Amniotic epithelial cell (primary cell): ENCODE measurements around the gene DPP10.

Experiments used
- DNase-seq: peaks from one replicate; pipeline ENCODE4 v3.0.0-alpha.2; 2010; ENCODE audit warnings: low read depth

DPP10 gene

GRCh38 chr2:115738111-115738510 is 1295.7 kb downstream of the DPP10 start:
- no peak for DNase-seq

GRCh38 chr2:115739574-115739973 is 1297.1 kb downstream of the DPP10 start:
- DNase-seq = no peak

- no peak for DNase-seq
These were observed 1303.7 kb downstream of the DPP10 start for GRCh38 chr2:115746151-115746550.

GRCh38 chr2:115757286-115757685 is 1314.8 kb downstream of the DPP10 start:
- no peak for DNase-seq

GRCh38 chr2:115763601-115764000 is 1321.2 kb downstream of the DPP10 start:
- DNase-seq = no peak

GRCh38 chr2:115771516-115771915 is 1329.1 kb downstream of the DPP10 start:
- DNase-seq = no peak

- no peak for DNase-seq
These were observed 1331.9 kb downstream of the DPP10 start for GRCh38 chr2:115774361-115774760.

GRCh38 chr2:115779085-115779632 is 1336.7 kb downstream of the DPP10 start:
- no peak for DNase-seq

- no peak for DNase-seq
These were observed 1339.8 kb downstream of the DPP10 start for GRCh38 chr2:115782286-115782685.

GRCh38 chr2:115796078-115796477 is 1353.6 kb downstream of the DPP10 start:
- no peak for DNase-seq

- DNase-seq = no peak
These were observed 1364.8 kb downstream of the DPP10 start for GRCh38 chr2:115807276-115807675.

GRCh38 chr2:115825912-115826311 is 1383.5 kb downstream of the DPP10 start:
- DNase-seq = no peak

GRCh38 chr2:115833196-115833595 is 1390.8 kb downstream of the DPP10 start:
- DNase-seq = no peak

GRCh38 chr2:115838539-115838938 is 1396.1 kb downstream of the DPP10 start:
- no peak for DNase-seq

GRCh38 chr2:115842306-115842705 is 1399.9 kb downstream of the DPP10 start:
- no peak for DNase-seq

- DNase-seq = no peak
These were observed 1405.8 kb downstream of the DPP10 start for GRCh38 chr2:115848192-115848591.

- DNase-seq = no peak
These were observed 1424.6 kb downstream of the DPP10 start for GRCh38 chr2:115867024-115867423.

- no peak for DNase-seq
These were observed 1432.0 kb downstream of the DPP10 start for GRCh38 chr2:115874427-115874826.

- no peak for DNase-seq
These were observed 1438.1 kb downstream of the DPP10 start for GRCh38 chr2:115880558-115880957.

- DNase-seq = no peak
These were observed 1444.9 kb downstream of the DPP10 start for GRCh38 chr2:115887209-115887776.
